Measurements from ENCODE around the gene MACROH2A1. TPM values are rescaled to one million over a fixed set of nuclear protein-coding genes. Genes with fewer than 3 reads are reported as not detected.

MACROH2A1 gene
- total RNA-seq, 4 donors from 2014 or later, result 104 to 167 (median 136) TPM

DNA sequence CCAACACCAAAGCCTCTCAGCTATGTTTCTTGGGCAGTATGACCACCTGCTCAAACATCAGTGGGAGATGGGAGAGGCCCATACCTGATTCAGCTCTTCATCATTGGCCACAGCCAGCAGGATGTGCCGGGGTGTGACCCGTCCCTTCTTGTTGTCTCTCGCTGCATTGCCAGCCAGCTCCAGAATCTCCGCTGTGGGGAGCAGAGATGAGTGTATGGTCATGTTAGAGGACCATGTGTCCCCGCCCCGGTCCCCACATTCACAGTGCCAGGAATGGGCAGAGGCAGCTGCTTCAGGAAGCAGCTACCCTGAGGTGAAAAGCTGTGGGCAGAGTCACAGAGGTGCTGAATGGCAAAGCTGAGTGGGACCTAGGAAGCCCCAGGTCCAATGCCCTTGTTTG is 29.1 kb downstream of the MACROH2A1 start:
- TF ChIP-seq, protein P1, sequence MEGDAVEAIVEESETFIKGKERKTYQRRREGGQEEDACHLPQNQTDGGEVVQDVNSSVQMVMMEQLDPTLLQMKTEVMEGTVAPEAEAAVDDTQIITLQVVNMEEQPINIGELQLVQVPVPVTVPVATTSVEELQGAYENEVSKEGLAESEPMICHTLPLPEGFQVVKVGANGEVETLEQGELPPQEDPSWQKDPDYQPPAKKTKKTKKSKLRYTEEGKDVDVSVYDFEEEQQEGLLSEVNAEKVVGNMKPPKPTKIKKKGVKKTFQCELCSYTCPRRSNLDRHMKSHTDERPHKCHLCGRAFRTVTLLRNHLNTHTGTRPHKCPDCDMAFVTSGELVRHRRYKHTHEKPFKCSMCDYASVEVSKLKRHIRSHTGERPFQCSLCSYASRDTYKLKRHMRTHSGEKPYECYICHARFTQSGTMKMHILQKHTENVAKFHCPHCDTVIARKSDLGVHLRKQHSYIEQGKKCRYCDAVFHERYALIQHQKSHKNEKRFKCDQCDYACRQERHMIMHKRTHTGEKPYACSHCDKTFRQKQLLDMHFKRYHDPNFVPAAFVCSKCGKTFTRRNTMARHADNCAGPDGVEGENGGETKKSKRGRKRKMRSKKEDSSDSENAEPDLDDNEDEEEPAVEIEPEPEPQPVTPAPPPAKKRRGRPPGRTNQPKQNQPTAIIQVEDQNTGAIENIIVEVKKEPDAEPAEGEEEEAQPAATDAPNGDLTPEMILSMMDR (IDR thresholded peaks at IDR 0.05 in 4 of 5, conservative IDR thresholded peaks at IDR 0.05 in 1 of 5), result no peak
- Histone ChIP-seq H3K4me1 (peaks cover 53 to 58% of the 10 kb centered on the region in 2 donors), H3K36me3 (peaks cover 0 to 16% of the 10 kb centered on the region in 2 donors), H3K9me3 (no peaks in the 10 kb centered on the region), H3K27ac (no peak overlapping the region), H3K4me3 (no peak overlapping the region), H3K27me3 (no peaks in the 10 kb centered on the region)
- in situ Hi-C loops (cut with MboI; ENCODE audit: low sequenced_read_pairs in 4 of 4), result no loop called here
- no peak for ATAC-seq
- intact Hi-C loops (cut with DNase I; ENCODE audit: low total_unique reads), result loop anchor here (5.0 kb wide), 1 partner anchor 138 kb away; no protein-coding TSS in a partner anchor
- DNase-seq, result no peak

DNA sequence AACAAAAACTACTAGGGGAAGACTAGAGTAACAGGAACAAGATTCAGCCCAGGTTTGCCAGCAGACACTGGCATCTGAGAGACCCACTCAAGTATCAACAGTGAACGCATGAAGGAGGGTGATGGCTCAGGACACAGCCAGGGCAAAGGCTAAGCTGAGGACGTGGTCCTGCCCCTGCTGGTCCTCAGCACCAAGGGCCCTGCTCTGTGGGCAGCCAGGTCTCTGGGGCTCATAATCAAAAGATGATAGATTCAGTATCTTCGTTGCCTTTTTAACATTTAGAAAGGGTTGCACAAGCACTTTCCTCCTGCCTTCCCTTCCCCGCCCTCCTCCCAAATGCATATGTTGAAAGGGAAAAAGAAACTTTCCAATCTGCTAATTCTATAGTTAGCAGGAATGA is 31.5 kb downstream of the MACROH2A1 start:
- intact Hi-C loops (cut with DNase I; ENCODE audit: low total_unique reads), result no loop called here
- peaks cover 0 to 22% of the 10 kb centered on the region in 2 donors for H3K36me3 ChIP-seq
- H3K27ac ChIP-seq, result no peak overlapping the region

GRCh38 chr5:135367076-135367475 is 32.0 kb downstream of the MACROH2A1 start:
- TF ChIP-seq POLR2A (IDR thresholded peaks at IDR 0.05), result no peak
- TF ChIP-seq, protein P1 (IDR thresholded peaks at IDR 0.05 in 4 of 5, conservative IDR thresholded peaks at IDR 0.05 in 1 of 5), result no peak
- intact Hi-C loops (cut with DNase I; ENCODE audit: low total_unique reads), result no loop called here
- ATAC-seq (no peak), DNase-seq (no peak)
- Histone ChIP-seq H3K4me1 (peaks cover 40 to 44% of the 10 kb centered on the region in 2 donors), H3K27ac (peak overlapping the region in 1 of 4 donors; percentile 72), H3K36me3 (peaks cover 0 to 22% of the 10 kb centered on the region in 2 donors), H3K4me3 (no peak overlapping the region), H3K9me3 (no peaks in the 10 kb centered on the region), H3K27me3 (no peaks in the 10 kb centered on the region)
- in situ Hi-C loops (cut with MboI; ENCODE audit: low sequenced_read_pairs in 4 of 4), result no loop called here

More for the DNA sequence above, 31.5 kb downstream of the MACROH2A1 start:
- Histone ChIP-seq H3K4me3 (no peak overlapping the region), H3K4me1 (peaks cover 40 to 44% of the 10 kb centered on the region in 2 donors), H3K9me3 (no peaks in the 10 kb centered on the region), H3K27me3 (no peaks in the 10 kb centered on the region)
- no peak for TF ChIP-seq POLR2A (IDR thresholded peaks at IDR 0.05)
- TF ChIP-seq, protein P1 (IDR thresholded peaks at IDR 0.05 in 4 of 5, conservative IDR thresholded peaks at IDR 0.05 in 1 of 5), result no peak
- in situ Hi-C loops (cut with MboI; ENCODE audit: low sequenced_read_pairs in 4 of 4), result no loop called here
- DNase-seq (no peak), ATAC-seq (no peak)

DNA sequence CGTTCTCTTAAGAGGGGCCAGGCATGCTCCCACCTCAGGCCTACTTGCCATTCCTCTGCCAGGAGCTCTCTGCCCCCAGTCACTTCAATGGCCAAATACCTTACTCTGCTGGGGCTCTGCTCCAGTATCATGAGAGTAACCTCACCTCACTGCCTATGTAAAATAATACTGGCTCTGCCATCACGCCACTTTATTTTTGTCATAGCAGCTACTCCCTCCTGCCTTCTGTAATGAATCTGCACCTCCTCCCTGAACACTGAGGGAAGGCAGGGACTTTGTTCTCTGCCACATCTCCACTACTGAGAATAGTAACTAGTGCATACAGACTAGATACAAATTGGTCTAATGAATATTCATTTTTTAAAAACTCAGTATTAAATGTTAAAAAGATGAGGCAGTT is 33.8 kb downstream of the MACROH2A1 start:
- H3K27me3 ChIP-seq, result no peaks in the 10 kb centered on the region
- peaks cover 0 to 28% of the 10 kb centered on the region in 2 donors for H3K36me3 ChIP-seq

More for the DNA sequence above, 33.8 kb downstream of the MACROH2A1 start:
- peak; percentile 99 for ATAC-seq
- in situ Hi-C loops (cut with MboI; ENCODE audit: low sequenced_read_pairs in 4 of 4) (no loop called here), intact Hi-C loops (cut with DNase I; ENCODE audit: low total_unique reads) (no loop called here)
- peak; percentile 4 to 18 for TF ChIP-seq POLR2A (IDR thresholded peaks at IDR 0.05)
- TF ChIP-seq, protein P1 (IDR thresholded peaks at IDR 0.05 in 4 of 5, conservative IDR thresholded peaks at IDR 0.05 in 1 of 5), result no peak
- H3K4me3 ChIP-seq, result no peak overlapping the region
- peaks cover 40 to 44% of the 10 kb centered on the region in 2 donors for H3K4me1 ChIP-seq
- peak; percentile 57 to 66 for DNase-seq
- peak overlapping the region; percentile 55 to 80 (median 74) for H3K27ac ChIP-seq
- no peaks in the 10 kb centered on the region for H3K9me3 ChIP-seq
